Measurements from ENCODE around the gene DPEP3. TPM values are rescaled to one million over a fixed set of nuclear protein-coding genes. Genes with fewer than 3 reads are reported as not detected.

Gene DPEP3
- total and polyA plus RNA-seq, 10 of the 15 experiments (the other 5 are each of a cell fraction or from before 2014, with no cell fraction given), result not detected

- TF ChIP-seq YY1 (IDR thresholded peaks at IDR 0.05; ENCODE audit: low read depth, low read length) (no peak), EZH2 (IDR thresholded peaks at IDR 0.05; ENCODE audit: borderline replicate concordance, control insufficient read depth, low read depth, low read length) (no peak), NR2C2 (IDR thresholded peaks at IDR 0.05; ENCODE audit: borderline replicate concordance, control insufficient read depth, insufficient read length, low read depth) (no peak), HCFC1 (IDR thresholded peaks at IDR 0.05; ENCODE audit: low read length) (no peak), RFX5 (IDR thresholded peaks at IDR 0.05; ENCODE audit: low read depth, low read length) (no peak), SPI1 (IDR thresholded peaks at IDR 0.05; ENCODE audit: borderline replicate concordance, insufficient read depth, low read depth, low read length) (no peak), EGR1 (IDR thresholded peaks at IDR 0.05; ENCODE audit: borderline replicate concordance in 1 of 2, low read depth in 2 of 2, low read length in 2 of 2) (no peak), ZNF687 (IDR thresholded peaks at IDR 0.05) (no peak), NFIC (IDR thresholded peaks at IDR 0.05; ENCODE audit: low read depth, low read length) (no peak)
Measured at GRCh38 chr16:67957622-67958021, 22.7 kb downstream of the DPEP3 start (continued).

Data from GM12878 (cell line).